Suprapubic skin (tissue), 4 donors: ENCODE results near the gene TMEM217. TPM values are rescaled to one million over a fixed set of nuclear protein-coding genes. Genes with fewer than 3 reads are reported as not detected.

ENCODE experiments used
- DNase-seq, 2 donors: peaks; one replicate each; pipeline ENCODE4 v3.0.0-alpha.2; 2019; ENCODE audit warnings: low spot score in 2 of 2
- H3K27ac ChIP-seq: fragments of 200-600 bp; sonication (generic); one replicate; pipeline ENCODE4 v1.5.1; 2019
- H3K27me3 ChIP-seq: fragments of 200-600 bp; sonication (generic); one replicate; pipeline ENCODE4 v1.5.1; 2019
- H3K36me3 ChIP-seq: fragments of 200-600 bp; sonication (generic); one replicate; pipeline ENCODE4 v1.5.1; 2019
- H3K4me1 ChIP-seq: fragments of 200-600 bp; sonication (generic); one replicate; pipeline ENCODE4 v1.5.1; 2019
- H3K4me3 ChIP-seq: fragments of 200-600 bp; sonication (generic); one replicate; pipeline ENCODE4 v1.5.1; 2019; ENCODE audit warnings: mild to moderate bottlenecking
- H3K9me3 ChIP-seq: fragments of 200-600 bp; sonication (generic); one replicate; pipeline ENCODE4 v1.5.1; 2019
- EP300 ChIP-seq: sonication (generic); formaldehyde crosslinking; IDR thresholded peaks from one replicate; pipeline ENCODE4 v1.6.1; 2017; ENCODE audit warnings: antibody characterized with exemption
- POLR2A ChIP-seq, 2 donors: fragments of 450-650 bp; IDR thresholded peaks; one replicate each; pipeline ENCODE4 v1.6.1; 2017; ENCODE audit warnings: antibody characterized with exemption in 2 of 2, mild to moderate bottlenecking in 2 of 2, moderate library complexity in 2 of 2
- POLR2AphosphoS5 ChIP-seq, 3 donors: sonication (generic); formaldehyde crosslinking; IDR thresholded peaks; one replicate each; pipeline ENCODE4 v1.6.1; 2017; ENCODE audit warnings: antibody characterized with exemption in 3 of 3
- WGBS: methylation state at CpG from one replicate; pipeline ENCODE4 v1.1.5; 2018; 5-methylcytosine and 5-hydroxymethylcytosine counted together
- total RNA-seq, 4 donors: library from RNA; depleted of rRNA; stranded (reverse); fragments of >200 nt; gene quantifications; one replicate each; pipeline ENCODE4 v1.1.0, GENCODE V29; 2016
- TF ChIP-seq, protein P1 (sequence below), 2 donors: fragments of 200-600 bp in 1 of 2; fragments of 450-650 bp in 1 of 2; sonication (generic) in 1 of 2; IDR thresholded peaks; one replicate each; pipeline ENCODE4 v1.5.1; 2016 to 2019; ENCODE audit warnings: antibody characterized with exemption in 2 of 2, mild to moderate bottlenecking in 1 of 2, moderate library complexity in 1 of 2

The TMEM217 gene
- total RNA-seq, 4 donors from 2014 or later, result 0.30 to 3.3 (median 2.6) TPM; not detected in 1

DNA sequence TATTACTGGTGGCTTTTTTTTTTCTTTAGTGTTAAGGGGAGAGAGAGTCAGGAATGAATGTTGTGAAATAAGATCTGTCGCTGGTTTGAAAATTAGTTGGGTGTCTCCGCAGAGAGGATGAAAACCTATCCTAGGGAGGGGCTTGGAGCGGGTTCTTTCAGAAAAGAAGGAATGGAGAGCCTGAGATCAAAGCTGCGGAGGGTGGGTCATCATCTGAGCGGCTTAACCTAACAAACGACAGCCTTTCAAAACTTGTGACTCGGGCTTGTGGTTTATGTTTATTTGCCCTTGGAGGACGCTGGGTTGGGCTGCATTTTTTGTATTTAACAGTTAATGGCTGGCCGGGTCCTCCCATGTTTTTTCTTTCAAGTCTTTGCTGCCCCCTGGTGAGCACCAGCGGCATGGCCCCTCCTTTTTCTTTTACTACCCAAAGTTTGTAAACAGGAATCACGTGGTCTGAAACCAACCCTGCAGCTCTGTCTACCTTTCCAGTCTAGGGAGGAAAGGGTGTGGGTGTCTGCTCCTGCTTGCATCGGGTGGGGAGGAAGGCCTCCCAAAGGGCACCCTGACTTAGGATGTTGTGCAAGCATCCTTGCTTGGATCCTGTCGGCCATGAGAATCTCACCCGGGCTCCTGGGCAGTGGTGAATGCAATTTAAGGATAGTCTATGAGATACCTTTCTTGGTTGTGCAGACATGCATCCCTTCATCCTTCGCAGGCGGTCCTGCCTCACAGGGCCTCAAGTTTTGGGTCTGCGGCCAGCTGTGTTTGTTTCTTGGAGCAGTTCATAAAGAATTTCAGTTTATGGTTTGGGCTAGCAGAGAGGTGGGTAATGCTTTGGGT lies 85.8 kb downstream of the TMEM217 start:
- 5% methylated on average over 14 of the region's 17 CpGs for WGBS
- TF ChIP-seq POLR2AphosphoS5 (IDR thresholded peaks at IDR 0.05) (peak in 2 of 3 donors; percentile 53 to 57), EP300 (no peak), POLR2A (IDR thresholded peaks at IDR 0.05) (peak in 1 of 2 donors; percentile 26)
- TF ChIP-seq, protein P1, sequence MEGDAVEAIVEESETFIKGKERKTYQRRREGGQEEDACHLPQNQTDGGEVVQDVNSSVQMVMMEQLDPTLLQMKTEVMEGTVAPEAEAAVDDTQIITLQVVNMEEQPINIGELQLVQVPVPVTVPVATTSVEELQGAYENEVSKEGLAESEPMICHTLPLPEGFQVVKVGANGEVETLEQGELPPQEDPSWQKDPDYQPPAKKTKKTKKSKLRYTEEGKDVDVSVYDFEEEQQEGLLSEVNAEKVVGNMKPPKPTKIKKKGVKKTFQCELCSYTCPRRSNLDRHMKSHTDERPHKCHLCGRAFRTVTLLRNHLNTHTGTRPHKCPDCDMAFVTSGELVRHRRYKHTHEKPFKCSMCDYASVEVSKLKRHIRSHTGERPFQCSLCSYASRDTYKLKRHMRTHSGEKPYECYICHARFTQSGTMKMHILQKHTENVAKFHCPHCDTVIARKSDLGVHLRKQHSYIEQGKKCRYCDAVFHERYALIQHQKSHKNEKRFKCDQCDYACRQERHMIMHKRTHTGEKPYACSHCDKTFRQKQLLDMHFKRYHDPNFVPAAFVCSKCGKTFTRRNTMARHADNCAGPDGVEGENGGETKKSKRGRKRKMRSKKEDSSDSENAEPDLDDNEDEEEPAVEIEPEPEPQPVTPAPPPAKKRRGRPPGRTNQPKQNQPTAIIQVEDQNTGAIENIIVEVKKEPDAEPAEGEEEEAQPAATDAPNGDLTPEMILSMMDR (IDR thresholded peaks at IDR 0.05), result peak; percentile 90 to 96

DNA sequence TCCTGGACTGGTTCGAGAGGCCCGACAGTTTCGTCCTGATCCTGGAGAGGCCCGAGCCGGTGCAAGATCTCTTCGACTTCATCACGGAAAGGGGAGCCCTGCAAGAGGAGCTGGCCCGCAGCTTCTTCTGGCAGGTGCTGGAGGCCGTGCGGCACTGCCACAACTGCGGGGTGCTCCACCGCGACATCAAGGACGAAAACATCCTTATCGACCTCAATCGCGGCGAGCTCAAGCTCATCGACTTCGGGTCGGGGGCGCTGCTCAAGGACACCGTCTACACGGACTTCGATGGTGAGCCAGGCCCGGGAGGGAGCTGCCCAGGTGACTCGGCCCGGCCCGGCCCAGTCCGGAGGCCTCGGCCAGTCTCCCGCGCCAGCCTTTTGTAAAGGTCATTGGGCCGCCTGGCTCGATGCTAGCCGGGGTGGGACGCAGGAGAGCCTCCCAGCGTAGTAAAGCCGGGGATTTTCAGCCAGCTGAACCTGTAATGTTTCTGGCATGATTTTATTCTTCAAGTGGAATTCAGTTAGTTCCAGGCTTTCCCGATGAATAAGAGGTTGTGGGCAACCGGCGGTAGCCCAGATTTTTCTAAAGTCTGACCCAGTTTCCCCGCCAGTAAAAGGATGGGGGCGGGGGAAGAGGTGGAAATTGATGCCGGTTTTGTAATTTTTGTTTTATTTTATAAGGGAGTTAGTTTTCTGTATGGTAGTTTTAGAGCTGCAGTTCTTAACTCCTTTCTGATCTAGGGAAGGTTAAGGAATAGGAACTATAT lies 86.6 kb downstream of the TMEM217 start:
- TF ChIP-seq EP300, result no peak
- TF ChIP-seq, protein P1 (IDR thresholded peaks at IDR 0.05), result no peak
- no peak for TF ChIP-seq POLR2A (IDR thresholded peaks at IDR 0.05)
- TF ChIP-seq POLR2AphosphoS5 (IDR thresholded peaks at IDR 0.05), result no peak
- Histone ChIP-seq H3K36me3 (peaks cover 27% of the 10 kb centered on the region), H3K4me3 (peak overlapping the region; percentile 76), H3K9me3 (no peaks in the 10 kb centered on the region), H3K4me1 (peaks cover 47% of the 10 kb centered on the region), H3K27me3 (no peaks in the 10 kb centered on the region), H3K27ac (peak overlapping the region; percentile 89)
- under 1% methylated on average over 8 of the region's 45 CpGs for WGBS
- peak; percentile 78 to 85 for DNase-seq

More for the DNA sequence above, 85.8 kb downstream of the TMEM217 start:
- H3K27ac ChIP-seq, result peak overlapping the region; percentile 89
- no peaks in the 10 kb centered on the region for H3K9me3 ChIP-seq
- peak overlapping the region; percentile 76 for H3K4me3 ChIP-seq
- H3K4me1 ChIP-seq, result peaks cover 47% of the 10 kb centered on the region
- peaks cover 27% of the 10 kb centered on the region for H3K36me3 ChIP-seq
- no peaks in the 10 kb centered on the region for H3K27me3 ChIP-seq
- DNase-seq, result peak; percentile 93 to 94

DNA sequence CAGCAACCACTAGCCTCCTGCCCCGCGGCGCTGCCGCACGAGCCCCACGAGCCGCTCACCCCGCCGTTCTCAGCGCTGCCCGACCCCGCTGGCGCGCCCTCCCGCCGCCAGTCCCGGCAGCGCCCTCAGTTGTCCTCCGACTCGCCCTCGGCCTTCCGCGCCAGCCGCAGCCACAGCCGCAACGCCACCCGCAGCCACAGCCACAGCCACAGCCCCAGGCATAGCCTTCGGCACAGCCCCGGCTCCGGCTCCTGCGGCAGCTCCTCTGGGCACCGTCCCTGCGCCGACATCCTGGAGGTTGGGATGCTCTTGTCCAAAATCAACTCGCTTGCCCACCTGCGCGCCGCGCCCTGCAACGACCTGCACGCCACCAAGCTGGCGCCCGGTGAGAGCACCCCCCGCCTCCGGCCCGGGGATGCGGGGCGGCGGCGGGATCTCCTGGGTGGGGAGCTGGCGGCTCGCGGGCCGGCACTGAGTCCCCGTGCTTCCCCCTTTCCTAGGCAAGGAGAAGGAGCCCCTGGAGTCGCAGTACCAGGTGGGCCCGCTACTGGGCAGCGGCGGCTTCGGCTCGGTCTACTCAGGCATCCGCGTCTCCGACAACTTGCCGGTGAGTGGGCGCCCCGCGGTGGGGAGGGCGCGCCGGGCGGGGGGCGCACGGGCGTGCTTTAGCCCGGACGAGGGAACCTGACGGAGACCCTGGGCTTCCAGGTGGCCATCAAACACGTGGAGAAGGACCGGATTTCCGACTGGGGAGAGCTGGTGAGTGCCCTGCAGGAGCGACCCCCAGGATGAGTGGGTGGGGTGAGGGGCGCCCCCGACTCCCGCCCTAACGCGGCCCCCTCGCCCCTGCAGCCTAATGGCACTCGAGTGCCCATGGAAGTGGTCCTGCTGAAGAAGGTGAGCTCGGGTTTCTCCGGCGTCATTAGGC lies 87.4 kb downstream of the TMEM217 start:
- Histone ChIP-seq H3K4me3 (peak overlapping the region; percentile 76), H3K36me3 (peaks cover 27% of the 10 kb centered on the region), H3K27ac (peak overlapping the region; percentile 89), H3K27me3 (no peaks in the 10 kb centered on the region), H3K9me3 (no peaks in the 10 kb centered on the region), H3K4me1 (peaks cover 43% of the 10 kb centered on the region)
- DNase-seq, result peak; percentile 82 to 84
- WGBS, result under 1% methylated on average over 24 of the region's 92 CpGs
- peak in 1 of 2 donors; percentile 1 for TF ChIP-seq POLR2A (IDR thresholded peaks at IDR 0.05)
- TF ChIP-seq POLR2AphosphoS5 (IDR thresholded peaks at IDR 0.05), result no peak
- TF ChIP-seq, protein P1 (IDR thresholded peaks at IDR 0.05), result peak; percentile 11 to 26
- no peak for TF ChIP-seq EP300

DNA sequence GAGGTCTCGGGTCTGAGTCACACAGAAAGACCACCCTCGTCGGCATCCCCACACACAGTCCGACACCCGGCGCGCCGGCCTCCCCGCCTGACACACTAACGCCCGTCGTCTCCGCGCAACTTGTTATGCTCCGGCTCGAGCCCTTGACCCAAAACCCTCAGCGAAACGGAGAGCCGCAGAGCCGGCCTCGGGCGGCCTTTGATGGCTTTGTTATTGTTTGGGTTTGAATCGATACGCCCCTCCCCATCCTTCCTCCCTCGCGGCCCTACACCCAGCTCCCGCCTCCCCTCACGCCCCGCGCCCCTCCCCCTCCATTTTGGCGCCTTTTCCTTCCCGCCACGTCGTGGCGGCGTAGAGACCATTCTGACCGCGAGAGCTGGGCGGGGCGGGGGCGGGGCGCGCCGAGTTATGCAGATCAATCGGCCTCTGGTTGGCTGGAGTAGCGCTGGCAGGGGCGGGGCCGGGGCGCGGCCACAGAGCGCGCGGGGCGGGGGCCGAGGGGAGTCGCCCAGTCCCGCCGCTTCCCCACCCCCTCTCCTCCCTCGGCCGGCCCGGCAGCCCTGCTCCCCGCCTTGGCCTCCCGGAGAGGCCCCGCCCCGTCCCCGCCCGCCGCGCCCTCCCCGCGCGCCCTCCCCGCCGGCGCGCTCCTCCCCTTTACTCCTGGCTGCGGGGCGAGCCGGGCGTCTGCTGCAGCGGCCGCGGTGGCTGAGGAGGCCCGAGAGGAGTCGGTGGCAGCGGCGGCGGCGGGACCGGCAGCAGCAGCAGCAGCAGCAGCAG lies 88.3 kb downstream of the TMEM217 start, which contains the start of gene PIM1:
Gene PIM1, plus strand, starts transcription at position 657 of the 777 bp plus-strand sequence. CDS start 424 bp downstream, outside the sequence.
- WGBS, result 0% methylated on average over 12 of the region's 90 CpGs
- Histone ChIP-seq H3K36me3 (peaks cover 19% of the 10 kb centered on the region), H3K27ac (peak within 1 kb of the TSS; percentile 89), H3K9me3 (no peaks in the 10 kb centered on the region), H3K4me1 (peaks cover 43% of the 10 kb centered on the region), H3K27me3 (no peaks in the 10 kb centered on the region), H3K4me3 (peak within 1 kb of the TSS; percentile 76)
- DNase-seq, result peak; percentile 99
- TF ChIP-seq EP300 (no peak), POLR2AphosphoS5 (IDR thresholded peaks at IDR 0.05) (peak in 2 of 3 donors; percentile 33 to 68), POLR2A (IDR thresholded peaks at IDR 0.05) (peak in 1 of 2 donors; percentile 80)
- TF ChIP-seq, protein P1 (IDR thresholded peaks at IDR 0.05), result no peak
